GM18951 (cell line): ENCODE measurements around the gene BTNL8.
A peak's percentile ranks its signal among the peaks of the same experiment; 100 is the strongest.

Experiments
- POLR2A ChIP-seq: IDR thresholded peaks from 4 replicates; pipeline ENCODE4 v1.6.1; 2011; ENCODE audit warnings: mild to moderate bottlenecking; ENCODE audit not compliant: insufficient read length, insufficient read depth; ENCODE audit errors: extremely low read depth
- in situ Hi-C: fragments of 300-500 bp; cut with MboI; formaldehyde crosslinking; loops from one replicate; pipeline ENCODE4 v1.12.0; 2022; ENCODE audit warnings: low sequenced_read_pairs, mixed read lengths, inconsistent platforms; ENCODE audit not compliant: unreplicated experiment

Gene BTNL8

DNA sequence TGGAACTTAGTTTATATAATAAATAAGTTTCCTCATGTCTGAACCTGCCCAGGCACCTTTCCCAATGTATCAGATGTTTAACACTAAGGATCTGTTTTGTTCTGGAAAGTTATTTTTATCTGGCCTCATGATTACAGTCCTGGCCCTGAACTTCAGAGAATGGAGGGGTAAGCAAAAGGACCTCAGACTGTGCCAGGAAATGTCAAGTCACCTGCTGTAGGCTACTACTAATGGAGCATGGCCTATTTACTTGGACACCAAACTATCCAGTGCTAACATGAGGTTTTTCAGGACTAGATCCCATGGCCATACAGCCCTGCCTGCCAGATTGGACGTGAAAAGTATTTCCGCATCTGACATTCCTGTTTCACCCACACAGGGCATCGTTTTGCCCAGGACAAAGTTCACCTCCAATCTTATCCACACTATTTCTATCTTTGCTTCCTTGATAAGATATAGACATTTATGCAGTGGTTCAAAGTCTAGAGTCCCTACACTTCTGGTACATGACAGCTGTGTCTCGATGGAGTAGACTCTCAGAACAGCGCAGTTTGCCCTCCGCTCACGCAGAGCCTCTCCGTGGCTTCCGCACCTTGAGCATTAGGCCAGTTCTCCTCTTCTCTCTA, at the start of gene BTNL8:
TSS of gene BTNL8 (plus strand) at position 539 of the 626 bp plus-strand sequence. CDS start 152 bp downstream, outside the sequence.
- in situ Hi-C loops: no loop called here
- TF ChIP-seq POLR2A: no peak

DNA sequence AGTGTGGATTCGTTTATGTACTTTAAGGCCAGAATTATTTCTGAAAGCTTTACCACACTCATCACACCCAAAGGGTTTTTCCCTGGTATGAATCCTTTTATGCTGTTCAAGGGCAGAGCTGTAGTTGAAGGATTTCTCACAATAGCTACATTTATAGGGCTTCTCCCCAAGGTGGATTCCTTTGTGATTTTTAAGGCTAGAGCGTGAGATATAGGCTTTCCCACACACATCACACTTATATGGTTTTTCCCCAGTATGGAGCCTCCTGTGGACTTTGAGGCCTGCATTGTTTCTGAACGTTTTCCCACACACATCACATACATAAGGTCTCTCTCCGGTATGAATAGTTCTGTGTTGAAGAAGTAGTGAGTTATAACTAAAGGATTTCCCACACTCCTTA, 49.1 kb upstream of the BTNL8 start:
- TF ChIP-seq POLR2A: no peak

GRCh38 chr5:180850434-180851078, 48.4 kb upstream of the BTNL8 start:
- in situ Hi-C loops: no loop called here
- no peak for TF ChIP-seq POLR2A

More for the DNA sequence above, 49.1 kb upstream of the BTNL8 start:
- in situ Hi-C loops: no loop called here

DNA sequence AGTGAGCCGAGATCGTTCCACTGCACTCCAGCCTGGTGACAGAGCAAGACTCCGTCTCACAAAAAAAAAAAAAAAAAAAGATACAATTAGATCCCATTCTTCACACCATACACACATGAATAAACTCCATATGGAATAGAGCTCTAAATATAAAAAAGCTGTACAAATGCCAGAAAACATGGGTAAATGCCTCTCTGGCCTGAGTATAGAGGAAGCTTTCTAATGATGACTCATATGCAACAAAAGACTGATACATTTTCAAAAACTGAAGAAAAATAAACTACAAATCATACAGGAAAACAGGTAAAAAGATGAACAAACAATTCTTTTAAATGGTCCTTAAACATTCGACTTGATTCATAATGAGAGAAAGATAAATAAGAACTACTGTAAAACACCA, 46.5 kb upstream of the BTNL8 start:
- in situ Hi-C loops: no loop called here
- no peak for TF ChIP-seq POLR2A

GRCh38 chr5:180853121-180853847, 45.7 kb upstream of the BTNL8 start:
- in situ Hi-C loops: no loop called here
- no peak for TF ChIP-seq POLR2A

DNA sequence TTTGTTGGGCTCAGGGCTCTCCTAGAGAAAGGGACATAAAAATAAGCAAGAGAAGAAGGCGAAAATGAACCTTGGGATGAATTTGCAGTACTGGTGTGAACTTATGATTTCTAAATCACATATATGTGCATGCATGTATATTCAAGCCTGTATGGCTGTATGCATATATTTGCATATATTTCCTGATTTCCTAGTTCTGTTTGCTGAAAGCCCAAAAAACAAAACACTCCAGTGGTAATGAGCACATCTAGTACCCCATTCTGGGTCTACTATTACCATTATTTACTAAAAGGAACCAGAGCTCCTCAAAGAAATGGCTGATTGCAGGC, 45.1 kb upstream of the BTNL8 start:
- TF ChIP-seq POLR2A: no peak
- in situ Hi-C loops: no loop called here

GRCh38 chr5:180858586-180858985, 40.4 kb upstream of the BTNL8 start:
- TF ChIP-seq POLR2A: no peak
- in situ Hi-C loops: no loop called here

GRCh38 chr5:180860273-180860886, 38.6 kb upstream of the BTNL8 start:
- TF ChIP-seq POLR2A: no peak
- in situ Hi-C loops: no loop called here

GRCh38 chr5:180860887-180861822, 37.8 kb upstream of the BTNL8 start, which contains the start of gene ZFP62:
Gene ZFP62, minus strand, starts transcription at chr5:180861276. Its CDS starts 57 bp downstream, at chr5:180861219.
- peak; percentile 72 for TF ChIP-seq POLR2A

DNA sequence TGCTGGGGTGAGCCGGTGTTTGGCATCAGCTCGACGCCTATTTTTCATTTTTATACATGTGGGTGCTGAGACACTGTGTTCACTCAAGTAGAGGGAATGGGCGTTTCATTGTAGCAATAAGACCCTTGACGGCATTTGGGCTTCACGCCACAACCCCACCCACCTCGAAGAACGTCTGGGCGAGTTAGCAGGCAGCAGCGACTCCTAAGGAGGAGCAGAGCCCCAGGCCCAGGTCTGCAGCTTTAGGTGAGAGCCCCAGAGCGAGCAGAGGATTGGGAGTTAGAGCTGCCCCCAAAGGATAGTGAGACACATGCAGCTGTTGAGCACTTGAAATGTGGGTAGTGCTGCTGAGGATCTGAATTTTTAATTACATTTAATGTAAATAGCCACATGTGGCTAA, 36.3 kb upstream of the BTNL8 start:
- TF ChIP-seq POLR2A: no peak
- in situ Hi-C loops: no loop called here

More at GRCh38 chr5:180860887-180861822, 37.8 kb upstream of the BTNL8 start, which contains the start of gene ZFP62:
- in situ Hi-C loops: no loop called here

GRCh38 chr5:180865981-180866695, 32.8 kb upstream of the BTNL8 start:
- in situ Hi-C loops: no loop called here
- no peak for TF ChIP-seq POLR2A

GRCh38 chr5:180866985-180867384, 32.0 kb upstream of the BTNL8 start:
- TF ChIP-seq POLR2A: no peak
- in situ Hi-C loops: no loop called here
